GM12878 (cell line): ENCODE results near the gene CTNNA3. TPM values are rescaled to one million over a fixed set of nuclear protein-coding genes. Genes with fewer than 3 reads are reported as not detected.

Source experiments
- ATAC-seq: fragments of 200-7000 bp; cut with Tn5 transposase; 3 replicates; pipeline ENCODE4 v1.9.1; 2020; ENCODE audit warnings: mild to moderate bottlenecking, moderate library complexity
- BruUV-seq: library from RNA; stranded (reverse); fragments of 400-500 nt; replicated peaks from 2 replicates; lab custom pipeline; 2021; lab: Mats Ljungman, UMichigan
- CTCF ChIA-PET: fragments of 300-600 bp; sonication (Branson Sonifier 250); formaldehyde crosslinking; extraction: SDS; loops from one replicate; lab custom pipeline; 2021; ENCODE audit warnings: inconsistent platforms; lab: Yijun Ruan, JAX
- POLR2A ChIA-PET: fragments of 350-600 bp; formaldehyde crosslinking; extraction: SDS; loops from one replicate; lab custom pipeline; 2021; ENCODE audit warnings: inconsistent platforms; lab: Charles Lee
- RAD21 ChIA-PET: fragments of 300-600 bp; sonication (Branson Sonifier 250); formaldehyde crosslinking; loops from one replicate; lab custom pipeline; 2023; ENCODE audit warnings: antibody characterized with exemption; ENCODE audit not compliant: unreplicated experiment; lab: Charles Lee
- SMC1A ChIA-PET: fragments of 300-600 bp; sonication (Branson Sonifier 250); formaldehyde crosslinking; loops from one replicate; lab custom pipeline; 2023; ENCODE audit not compliant: unreplicated experiment, uncharacterized antibody; lab: Charles Lee
- DNase-seq: peaks from one replicate; pipeline ENCODE4 v3.0.0-alpha.2; 2011; ENCODE audit warnings: low read depth, low spot score
- FAIRE-seq: peaks from 3 replicates; lab custom pipeline; 2011; peaks lifted over from hg19 to GRCh38; lab: Jason Lieb, UNC
- H2AFZ ChIP-seq: 2 replicates; pipeline ENCODE4 v1.6.0; 2011; ENCODE audit warnings: low read depth, low read length, control low read depth; ENCODE audit not compliant: control insufficient read depth
- H3K27ac ChIP-seq: 2 replicates; pipeline ENCODE4 v1.5.1; 2011; ENCODE audit warnings: control low read depth; ENCODE audit not compliant: control insufficient read depth, insufficient read depth
- H3K27me3 ChIP-seq, 2 experiments: replicated peaks in 1 of 2; 2 replicates each; pipeline versions ENCODE4 v1.6.0 to v1.6.1; 2011; ENCODE audit warnings: low read length in 1 of 2; ENCODE audit not compliant: control insufficient read depth in 2 of 2, insufficient read depth in 2 of 2
- H3K36me3 ChIP-seq, 2 experiments: 2 replicates each; pipeline ENCODE4 v1.5.1; 2011; ENCODE audit warnings: low read length in 1 of 2; ENCODE audit not compliant: control insufficient read depth in 2 of 2, insufficient read depth in 2 of 2
- H3K4me1 ChIP-seq: 2 replicates; pipeline ENCODE4 v1.6.1; 2011; ENCODE audit warnings: mild to moderate bottlenecking, low read length, moderate library complexity, mixed read lengths; ENCODE audit not compliant: control insufficient read depth, insufficient read depth
- H3K4me2 ChIP-seq: 2 replicates; pipeline ENCODE4 v1.6.0; 2011; ENCODE audit warnings: control low read depth; ENCODE audit not compliant: control insufficient read depth, insufficient read depth
- H3K4me3 ChIP-seq: fragments of 200-600 bp; sonication (generic); 2 replicates; pipeline ENCODE4 v1.5.1; 2016
- H3K79me2 ChIP-seq: 2 replicates; pipeline ENCODE4 v1.6.0; 2011; ENCODE audit warnings: low read length; ENCODE audit not compliant: control insufficient read depth, insufficient read depth
- H3K9ac ChIP-seq: 2 replicates; pipeline ENCODE4 v1.8.0; 2011; ENCODE audit warnings: low read length, control low read depth, mixed read lengths; ENCODE audit not compliant: control insufficient read depth, insufficient read depth
- H3K9me3 ChIP-seq: replicated peaks from 3 replicates; pipeline ENCODE4 v1.5.1; 2011; ENCODE audit warnings: mild to moderate bottlenecking, low read length; ENCODE audit not compliant: control insufficient read depth, insufficient read depth
- H4K20me1 ChIP-seq: 2 replicates; pipeline ENCODE4 v1.6.0; 2011; ENCODE audit not compliant: control insufficient read depth, insufficient read depth
- ATF7 ChIP-seq: fragments of 450-650 bp; IDR thresholded peaks from 2 replicates; pipeline ENCODE4 v1.6.1; 2016; ENCODE audit warnings: low read depth, mild to moderate bottlenecking
- IRF4 ChIP-seq: IDR thresholded peaks from 2 replicates; pipeline ENCODE4 v1.6.1; 2011; ENCODE audit warnings: low read depth, low read length
- NFYA ChIP-seq: IDR thresholded peaks from 2 replicates; pipeline ENCODE4 v1.6.1; 2011; ENCODE audit warnings: low read depth, mild to moderate bottlenecking, low read length, improper control_type of control experiment, borderline replicate concordance
- SP1 ChIP-seq: IDR thresholded peaks from one replicate; pipeline ENCODE4 v1.6.1; 2011; ENCODE audit warnings: low read depth, low read length
- WGBS: methylation state at CpG from one replicate; pipeline ENCODE4 v1.1.6; 2016; ENCODE audit warnings: low lambda C conversion rate; ENCODE audit not compliant: insufficient replicate concordance, insufficient coverage; ENCODE audit errors: missing lambda C conversion rate; 5-methylcytosine and 5-hydroxymethylcytosine counted together
- in situ Hi-C: fragments of 300-500 bp; cut with MboI; formaldehyde crosslinking; loops from 9 replicates; pipeline ENCODE4 v1.14.3; 2018; ENCODE audit warnings: mixed read lengths
- intact Hi-C: fragments of 100-400 bp; cut with micrococcal nuclease; formaldehyde crosslinking; loops from one replicate; pipeline ENCODE4 v1.14.2; 2022; ENCODE audit not compliant: unreplicated experiment
- polyA plus RNA-seq, 11 experiments: library from polyadenylated mRNA; depleted of rRNA in 4 of 11; unstranded in 6 of 11; stranded (reverse) in 5 of 11; fragments of >200 nt; fragmentation: Nextera tagmentation in 4 of 11; fragmentation: Illumina TruSeq in 1 of 11; extraction: Ambion mirVana in 4 of 11; extraction: Trizol in 1 of 11; gene quantifications; 1 replicate in 1 of 11; 2 replicates in 10 of 11; pipeline versions ENCODE4 v1.2.1 to v1.2.3, GENCODE V29; 2011 to 2016; ENCODE audit warnings: inconsistent platforms in 2 of 11, missing spikeins in 2 of 11, low read depth in 1 of 11
- total RNA-seq, 4 experiments: library from RNA; depleted of rRNA in 3 of 4; stranded (reverse); fragments of >200 nt in 3 of 4; fragmentation: Illumina TruSeq in 1 of 4; extraction: Trizol in 1 of 4; gene quantifications; 2 replicates each; pipeline versions ENCODE4 v1.2.1 to v1.2.3, GENCODE V29; 2013 to 2021
- TF ChIP-seq, protein P1 (sequence below): fragments of 450-650 bp; IDR thresholded peaks from 2 replicates; pipeline ENCODE4 v1.6.1; 2018; ENCODE audit warnings: borderline replicate concordance, mild to moderate bottlenecking; ENCODE audit not compliant: partially characterized antibody
- TF ChIP-seq, protein P2 (sequence below): fragments of 450-650 bp; formaldehyde crosslinking; IDR thresholded peaks from 2 replicates; pipeline ENCODE4 v1.5.0; 2022; ENCODE audit warnings: mild to moderate bottlenecking, missing genetic modification characterization
- TF ChIP-seq, protein P3 (sequence below): fragments of 450-650 bp; conservative IDR thresholded peaks from 2 replicates; pipeline ENCODE4 v1.6.1; 2017; ENCODE audit warnings: mild to moderate bottlenecking, moderate library complexity
- TF ChIP-seq, protein P4 (sequence below): IDR thresholded peaks from 2 replicates; pipeline ENCODE4 v1.6.1; 2011; ENCODE audit warnings: low read depth, low read length, improper control_type of control experiment, borderline replicate concordance
- TF ChIP-seq, protein P5 (sequence below), 3 experiments: IDR thresholded peaks in 2 of 3; conservative IDR thresholded peaks in 1 of 3; 2 replicates each; pipeline ENCODE4 v1.5.1; 2011; ENCODE audit warnings: low read depth in 3 of 3, low read length in 3 of 3, mild to moderate bottlenecking in 3 of 3, control low read depth in 2 of 3, moderate library complexity in 2 of 3, inconsistent platforms in 1 of 3, mixed read lengths in 1 of 3; ENCODE audit not compliant: control insufficient read depth in 2 of 3, insufficient read depth in 1 of 3; ENCODE audit errors: extremely low read depth in 1 of 3
- TF ChIP-seq, protein P6 (sequence below): IDR thresholded peaks from 2 replicates; pipeline ENCODE4 v1.6.1; 2012; ENCODE audit warnings: low read depth, low read length, improper control_type of control experiment

The CTNNA3 gene
- total and polyA plus RNA-seq, 10 of the 15 experiments (the other 5 are each of a cell fraction or from before 2014, with no cell fraction given): under 0.01 to 4.5 (median 0.22) TPM; not detected in 2

DNA sequence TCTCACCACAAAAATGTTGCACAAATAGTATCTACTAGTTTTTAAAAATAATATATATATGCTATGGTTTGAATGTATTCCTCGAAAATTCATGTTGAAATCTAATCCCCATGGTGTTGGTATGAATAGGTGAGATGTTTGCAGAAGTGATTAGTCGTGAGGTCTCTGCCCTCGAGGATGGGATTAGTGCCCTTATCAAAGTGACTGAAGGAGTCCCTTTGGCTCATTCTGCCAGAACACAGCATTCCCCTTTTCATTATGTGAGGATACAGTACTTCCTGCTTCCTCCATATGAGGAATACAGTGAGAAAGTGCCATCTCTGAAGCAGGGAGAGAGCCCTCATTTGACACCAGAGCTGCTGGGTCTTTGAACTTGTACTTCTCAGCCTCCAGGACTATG lies 1547.7 kb downstream of the CTNNA3 start (continued):
- TF ChIP-seq, protein P1, sequence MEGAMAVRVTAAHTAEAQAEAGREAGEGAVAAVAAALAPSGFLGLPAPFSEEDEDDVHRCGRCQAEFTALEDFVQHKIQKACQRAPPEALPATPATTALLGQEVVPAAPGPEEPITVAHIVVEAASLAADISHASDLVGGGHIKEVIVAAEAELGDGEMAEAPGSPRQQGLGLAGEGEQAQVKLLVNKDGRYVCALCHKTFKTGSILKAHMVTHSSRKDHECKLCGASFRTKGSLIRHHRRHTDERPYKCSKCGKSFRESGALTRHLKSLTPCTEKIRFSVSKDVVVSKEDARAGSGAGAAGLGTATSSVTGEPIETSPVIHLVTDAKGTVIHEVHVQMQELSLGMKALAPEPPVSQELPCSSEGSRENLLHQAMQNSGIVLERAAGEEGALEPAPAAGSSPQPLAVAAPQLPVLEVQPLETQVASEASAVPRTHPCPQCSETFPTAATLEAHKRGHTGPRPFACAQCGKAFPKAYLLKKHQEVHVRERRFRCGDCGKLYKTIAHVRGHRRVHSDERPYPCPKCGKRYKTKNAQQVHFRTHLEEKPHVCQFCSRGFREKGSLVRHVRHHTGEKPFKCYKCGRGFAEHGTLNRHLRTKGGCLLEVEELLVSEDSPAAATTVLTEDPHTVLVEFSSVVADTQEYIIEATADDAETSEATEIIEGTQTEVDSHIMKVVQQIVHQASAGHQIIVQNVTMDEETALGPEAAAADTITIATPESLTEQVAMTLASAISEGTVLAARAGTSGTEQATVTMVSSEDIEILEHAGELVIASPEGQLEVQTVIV: no peak

DNA sequence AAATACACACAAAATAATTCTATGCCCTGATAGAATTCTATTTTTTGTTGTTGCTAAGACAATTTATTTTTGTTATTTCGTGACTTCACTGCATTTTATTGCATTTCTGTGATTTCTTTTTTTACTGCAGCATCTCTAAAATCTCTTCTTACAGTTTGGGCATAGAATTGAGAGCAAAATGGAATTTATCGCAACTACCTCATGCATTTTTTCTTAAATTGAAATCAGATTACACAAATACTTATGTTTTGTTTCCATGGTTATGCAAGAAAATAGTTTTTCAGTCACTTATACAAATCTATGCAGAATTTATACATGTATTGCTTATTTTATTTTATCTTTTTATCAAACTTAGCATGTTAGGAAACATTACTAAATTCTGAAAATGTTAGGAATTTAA lies 1552.0 kb downstream of the CTNNA3 start:
- in situ Hi-C loops (no loop called here), intact Hi-C loops (no loop called here)
- Histone ChIP-seq H3K27me3 (no peaks in the 10 kb centered on the region), H3K4me1 (no peaks in the 10 kb centered on the region), H3K4me3 (no peak overlapping the region), H3K4me2 (no peak overlapping the region), H2AFZ (no peak overlapping the region), H3K36me3 (no peaks in the 10 kb centered on the region), H3K9ac (no peak overlapping the region), H3K79me2 (no peaks in the 10 kb centered on the region), H3K9me3 (no peaks in the 10 kb centered on the region), H4K20me1 (no peaks in the 10 kb centered on the region), H3K27ac (no peak overlapping the region)
- DNase-seq: no peak
- CTCF ChIA-PET: no interaction called here
- WGBS: 30% methylated on average over 2 of the region's 2 CpGs
- SMC1A ChIA-PET: no interaction called here
- RAD21 ChIA-PET: no interaction called here
- no peak for FAIRE-seq
- ATAC-seq: no peak
- no TSS peak for BruUV-seq
- POLR2A ChIA-PET: no interaction called here
- TF ChIP-seq, protein P2, sequence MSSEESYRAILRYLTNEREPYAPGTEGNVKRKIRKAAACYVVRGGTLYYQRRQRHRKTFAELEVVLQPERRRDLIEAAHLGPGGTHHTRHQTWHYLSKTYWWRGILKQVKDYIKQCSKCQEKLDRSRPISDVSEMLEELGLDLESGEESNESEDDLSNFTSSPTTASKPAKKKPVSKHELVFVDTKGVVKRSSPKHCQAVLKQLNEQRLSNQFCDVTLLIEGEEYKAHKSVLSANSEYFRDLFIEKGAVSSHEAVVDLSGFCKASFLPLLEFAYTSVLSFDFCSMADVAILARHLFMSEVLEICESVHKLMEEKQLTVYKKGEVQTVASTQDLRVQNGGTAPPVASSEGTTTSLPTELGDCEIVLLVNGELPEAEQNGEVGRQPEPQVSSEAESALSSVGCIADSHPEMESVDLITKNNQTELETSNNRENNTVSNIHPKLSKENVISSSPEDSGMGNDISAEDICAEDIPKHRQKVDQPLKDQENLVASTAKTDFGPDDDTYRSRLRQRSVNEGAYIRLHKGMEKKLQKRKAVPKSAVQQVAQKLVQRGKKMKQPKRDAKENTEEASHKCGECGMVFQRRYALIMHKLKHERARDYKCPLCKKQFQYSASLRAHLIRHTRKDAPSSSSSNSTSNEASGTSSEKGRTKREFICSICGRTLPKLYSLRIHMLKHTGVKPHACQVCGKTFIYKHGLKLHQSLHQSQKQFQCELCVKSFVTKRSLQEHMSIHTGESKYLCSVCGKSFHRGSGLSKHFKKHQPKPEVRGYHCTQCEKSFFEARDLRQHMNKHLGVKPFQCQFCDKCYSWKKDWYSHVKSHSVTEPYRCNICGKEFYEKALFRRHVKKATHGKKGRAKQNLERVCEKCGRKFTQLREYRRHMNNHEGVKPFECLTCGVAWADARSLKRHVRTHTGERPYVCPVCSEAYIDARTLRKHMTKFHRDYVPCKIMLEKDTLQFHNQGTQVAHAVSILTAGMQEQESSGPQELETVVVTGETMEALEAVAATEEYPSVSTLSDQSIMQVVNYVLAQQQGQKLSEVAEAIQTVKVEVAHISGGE (CRISPR knock-in tag): no peak
- TF ChIP-seq, protein P3, sequence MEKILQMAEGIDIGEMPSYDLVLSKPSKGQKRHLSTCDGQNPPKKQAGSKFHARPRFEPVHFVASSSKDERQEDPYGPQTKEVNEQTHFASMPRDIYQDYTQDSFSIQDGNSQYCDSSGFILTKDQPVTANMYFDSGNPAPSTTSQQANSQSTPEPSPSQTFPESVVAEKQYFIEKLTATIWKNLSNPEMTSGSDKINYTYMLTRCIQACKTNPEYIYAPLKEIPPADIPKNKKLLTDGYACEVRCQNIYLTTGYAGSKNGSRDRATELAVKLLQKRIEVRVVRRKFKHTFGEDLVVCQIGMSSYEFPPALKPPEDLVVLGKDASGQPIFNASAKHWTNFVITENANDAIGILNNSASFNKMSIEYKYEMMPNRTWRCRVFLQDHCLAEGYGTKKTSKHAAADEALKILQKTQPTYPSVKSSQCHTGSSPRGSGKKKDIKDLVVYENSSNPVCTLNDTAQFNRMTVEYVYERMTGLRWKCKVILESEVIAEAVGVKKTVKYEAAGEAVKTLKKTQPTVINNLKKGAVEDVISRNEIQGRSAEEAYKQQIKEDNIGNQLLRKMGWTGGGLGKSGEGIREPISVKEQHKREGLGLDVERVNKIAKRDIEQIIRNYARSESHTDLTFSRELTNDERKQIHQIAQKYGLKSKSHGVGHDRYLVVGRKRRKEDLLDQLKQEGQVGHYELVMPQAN: no peak
- TF ChIP-seq, protein P4, sequence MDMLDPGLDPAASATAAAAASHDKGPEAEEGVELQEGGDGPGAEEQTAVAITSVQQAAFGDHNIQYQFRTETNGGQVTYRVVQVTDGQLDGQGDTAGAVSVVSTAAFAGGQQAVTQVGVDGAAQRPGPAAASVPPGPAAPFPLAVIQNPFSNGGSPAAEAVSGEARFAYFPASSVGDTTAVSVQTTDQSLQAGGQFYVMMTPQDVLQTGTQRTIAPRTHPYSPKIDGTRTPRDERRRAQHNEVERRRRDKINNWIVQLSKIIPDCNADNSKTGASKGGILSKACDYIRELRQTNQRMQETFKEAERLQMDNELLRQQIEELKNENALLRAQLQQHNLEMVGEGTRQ: no peak
- no peak for TF ChIP-seq IRF4
- no peak for TF ChIP-seq SP1
- TF ChIP-seq, protein P5, sequence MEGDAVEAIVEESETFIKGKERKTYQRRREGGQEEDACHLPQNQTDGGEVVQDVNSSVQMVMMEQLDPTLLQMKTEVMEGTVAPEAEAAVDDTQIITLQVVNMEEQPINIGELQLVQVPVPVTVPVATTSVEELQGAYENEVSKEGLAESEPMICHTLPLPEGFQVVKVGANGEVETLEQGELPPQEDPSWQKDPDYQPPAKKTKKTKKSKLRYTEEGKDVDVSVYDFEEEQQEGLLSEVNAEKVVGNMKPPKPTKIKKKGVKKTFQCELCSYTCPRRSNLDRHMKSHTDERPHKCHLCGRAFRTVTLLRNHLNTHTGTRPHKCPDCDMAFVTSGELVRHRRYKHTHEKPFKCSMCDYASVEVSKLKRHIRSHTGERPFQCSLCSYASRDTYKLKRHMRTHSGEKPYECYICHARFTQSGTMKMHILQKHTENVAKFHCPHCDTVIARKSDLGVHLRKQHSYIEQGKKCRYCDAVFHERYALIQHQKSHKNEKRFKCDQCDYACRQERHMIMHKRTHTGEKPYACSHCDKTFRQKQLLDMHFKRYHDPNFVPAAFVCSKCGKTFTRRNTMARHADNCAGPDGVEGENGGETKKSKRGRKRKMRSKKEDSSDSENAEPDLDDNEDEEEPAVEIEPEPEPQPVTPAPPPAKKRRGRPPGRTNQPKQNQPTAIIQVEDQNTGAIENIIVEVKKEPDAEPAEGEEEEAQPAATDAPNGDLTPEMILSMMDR (IDR thresholded peaks at IDR 0.05 in 2 of 3, conservative IDR thresholded peaks at IDR 0.05 in 1 of 3; ENCODE audit: control insufficient read depth in 2 of 3, extremely low read depth in 1 of 3, insufficient read depth in 1 of 3, low read depth in 3 of 3, low read length in 3 of 3): no peak
- TF ChIP-seq NFYA: no peak
- TF ChIP-seq, protein P6, sequence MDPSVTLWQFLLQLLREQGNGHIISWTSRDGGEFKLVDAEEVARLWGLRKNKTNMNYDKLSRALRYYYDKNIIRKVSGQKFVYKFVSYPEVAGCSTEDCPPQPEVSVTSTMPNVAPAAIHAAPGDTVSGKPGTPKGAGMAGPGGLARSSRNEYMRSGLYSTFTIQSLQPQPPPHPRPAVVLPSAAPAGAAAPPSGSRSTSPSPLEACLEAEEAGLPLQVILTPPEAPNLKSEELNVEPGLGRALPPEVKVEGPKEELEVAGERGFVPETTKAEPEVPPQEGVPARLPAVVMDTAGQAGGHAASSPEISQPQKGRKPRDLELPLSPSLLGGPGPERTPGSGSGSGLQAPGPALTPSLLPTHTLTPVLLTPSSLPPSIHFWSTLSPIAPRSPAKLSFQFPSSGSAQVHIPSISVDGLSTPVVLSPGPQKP: no peak
- no peak for TF ChIP-seq ATF7
